WTC11 (cell line): ENCODE data around the gene ZNF407. TPM values are rescaled to one million over a fixed set of nuclear protein-coding genes. Genes with fewer than 3 reads are reported as not detected.

ENCODE experiments used
- ATAC-seq: fragments of 200-7000 bp; cut with Tn5 transposase; 2 replicates; pipeline ENCODE4 v1.10.0; 2021; ENCODE audit warnings: mild to moderate bottlenecking, moderate library complexity
- CTCF ChIA-PET: fragments of 300-600 bp; sonication (Branson Sonifier 250); formaldehyde crosslinking; loops from one replicate; lab custom pipeline; 2021; ENCODE audit warnings: antibody characterized with exemption; lab: Charles Lee
- POLR2A ChIA-PET: fragments of 350-600 bp; sonication (Branson Sonifier 250); formaldehyde crosslinking; loops from one replicate; lab custom pipeline; 2021; ENCODE audit warnings: antibody characterized with exemption; lab: Charles Lee
- DNase-seq: peaks from one replicate; pipeline ENCODE4 v3.0.0; 2021; ENCODE audit warnings: low spot score
- H3K27ac Mint-ChIP-seq: 2 replicates; pipeline ENCODE4 v1.8.0; 2021; ENCODE audit warnings: mixed read lengths
- H3K27me3 Mint-ChIP-seq: 2 replicates; pipeline ENCODE4 v1.8.0; 2021; ENCODE audit warnings: low read depth, mild to moderate bottlenecking, moderate library complexity, mixed read lengths
- H3K36me3 Mint-ChIP-seq: 2 replicates; pipeline ENCODE4 v1.8.0; 2021; ENCODE audit warnings: mixed read lengths
- H3K4me1 Mint-ChIP-seq: 2 replicates; pipeline ENCODE4 v1.8.0; 2022; ENCODE audit warnings: mixed read lengths
- H3K4me3 Mint-ChIP-seq: 2 replicates; pipeline ENCODE4 v1.8.0; 2021; ENCODE audit warnings: mild to moderate bottlenecking, moderate library complexity, mixed read lengths
- H3K9me3 Mint-ChIP-seq: 2 replicates; pipeline ENCODE4 v1.8.0; 2021; ENCODE audit warnings: mixed read lengths
- AR ChIP-seq: fragments of 250-450 bp; sonication (Bioruptor Pico); IDR thresholded peaks from 2 replicates; pipeline ENCODE4 v1.9.0; 2021; ENCODE audit warnings: mild to moderate bottlenecking
- E2F4 ChIP-seq: sonication (generic); formaldehyde crosslinking; IDR thresholded peaks from 2 replicates; pipeline ENCODE4 v1.8.1; 2022; ENCODE audit warnings: low read depth, mild to moderate bottlenecking, moderate library complexity, missing genetic modification reagents, borderline replicate concordance
- EMX1 ChIP-seq: fragments of 250-450 bp; sonication (Bioruptor Pico); IDR thresholded peaks from 2 replicates; pipeline ENCODE4 v1.8.0; 2021; ENCODE audit warnings: mild to moderate bottlenecking
- JAZF1 ChIP-seq: fragments of 250-450 bp; sonication (Bioruptor Pico); IDR thresholded peaks from 2 replicates; pipeline ENCODE4 v1.9.0; 2021; ENCODE audit warnings: moderate library complexity, mild to moderate bottlenecking, inconsistent platforms
- NR1H2 ChIP-seq: sonication (generic); formaldehyde crosslinking; IDR thresholded peaks from 2 replicates; pipeline ENCODE4 v1.9.0; 2021; ENCODE audit warnings: mild to moderate bottlenecking, moderate library complexity, missing genetic modification reagents
- TCF7 ChIP-seq: sonication (generic); formaldehyde crosslinking; IDR thresholded peaks from 2 replicates; pipeline ENCODE4 v1.8.0; 2022; ENCODE audit warnings: mild to moderate bottlenecking, low read depth, missing genetic modification reagents, moderate library complexity
- ZBTB21 ChIP-seq: sonication (generic); formaldehyde crosslinking; IDR thresholded peaks from 2 replicates; pipeline ENCODE4 v1.8.1; 2023; ENCODE audit warnings: mild to moderate bottlenecking, missing genetic modification reagents, borderline replicate concordance
- ZMAT4 ChIP-seq: fragments of 250-450 bp; sonication (Bioruptor Pico); IDR thresholded peaks from 2 replicates; pipeline ENCODE4 v1.9.0; 2021; ENCODE audit warnings: mild to moderate bottlenecking
- ZNF425 ChIP-seq: fragments of 250-450 bp; sonication (Bioruptor Pico); conservative IDR thresholded peaks from 2 replicates; pipeline ENCODE4 v1.9.0; 2021; ENCODE audit warnings: mild to moderate bottlenecking
- total RNA-seq: library from RNA; stranded (reverse); gene quantifications from 3 replicates; pipeline ENCODE4 v1.2.3, GENCODE V29; 2021

The ZNF407 gene
- total RNA-seq, 1 experiment from 2014 or later, result 6.5 TPM

- ATAC-seq (no peak), DNase-seq (no peak)
- Mint-ChIP-seq H3K27me3 (no peaks in the 10 kb centered on the region), H3K36me3 (no peaks in the 10 kb centered on the region), H3K27ac (no peak overlapping the region), H3K9me3 (no peaks in the 10 kb centered on the region), H3K4me1 (no peaks in the 10 kb centered on the region), H3K4me3 (no peak overlapping the region)
- ChIA-PET POLR2A (no interaction called here), CTCF (no interaction called here)
- no peak for TF ChIP-seq E2F4 (CRISPR knock-in tag)
- TF ChIP-seq ZNF425 (CRISPR knock-in tag), result no peak
- TF ChIP-seq EMX1, result no peak
- no peak for TF ChIP-seq AR (CRISPR knock-in tag)
- TF ChIP-seq JAZF1, result no peak
- no peak for TF ChIP-seq NR1H2
- no peak for TF ChIP-seq TCF7
- TF ChIP-seq ZMAT4 (CRISPR knock-in tag), result no peak
- TF ChIP-seq ZBTB21 (CRISPR knock-in tag), result no peak
Measured at GRCh38 chr18:75114231-75114764, 516.6 kb downstream of the ZNF407 start.

Other genes with a start within 250 kb of the ZNF407 start
- gene DIPK1C, start 140.6 kb upstream of the ZNF407 start, total RNA-seq, result not detected in 3 replicates
- gene CNDP2, start 101.5 kb upstream of the ZNF407 start, total RNA-seq, result 228 to 248 TPM (median 229 TPM) in 3 replicates
- 0.11 to 0.28 TPM (median 0.25 TPM) in 3 replicates for gene CNDP1, start 63.4 kb upstream of the ZNF407 start, total RNA-seq